T-helper 2 cell (primary cell): Measurements from ENCODE around the gene CSTPP1.
"Not testable (repeated sequence)": the region's sequence is repeated elsewhere in the genome, so short reads cannot be mapped to it uniquely, and the experiment has no call there.

Experiments
- DNase-seq, 5 experiments: peaks; one replicate each; pipeline versions ENCODE4 v3.0.0 to v3.0.0-alpha.2; 2012 to 2022

CSTPP1 gene

DNA sequence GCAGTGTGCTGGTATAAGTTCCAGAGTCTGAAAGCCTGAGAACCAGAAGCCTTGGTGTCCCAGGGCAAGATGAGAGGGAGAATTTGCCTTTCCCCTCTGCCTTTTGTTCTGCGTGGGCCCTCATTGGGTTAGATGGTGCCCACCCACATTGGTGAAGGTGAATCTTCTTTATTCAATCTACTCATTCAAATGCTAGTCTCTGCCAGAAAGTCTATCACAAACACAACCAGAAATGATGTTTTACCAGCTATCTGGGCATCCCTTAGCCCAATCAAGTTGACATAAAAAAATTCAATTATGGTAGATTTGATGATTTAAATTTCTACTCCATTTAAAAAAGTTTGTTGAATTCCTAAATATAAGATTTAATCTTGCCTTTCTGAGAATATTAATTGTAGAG lies 22.2 kb downstream of the CSTPP1 start:
- no peak for DNase-seq

DNA sequence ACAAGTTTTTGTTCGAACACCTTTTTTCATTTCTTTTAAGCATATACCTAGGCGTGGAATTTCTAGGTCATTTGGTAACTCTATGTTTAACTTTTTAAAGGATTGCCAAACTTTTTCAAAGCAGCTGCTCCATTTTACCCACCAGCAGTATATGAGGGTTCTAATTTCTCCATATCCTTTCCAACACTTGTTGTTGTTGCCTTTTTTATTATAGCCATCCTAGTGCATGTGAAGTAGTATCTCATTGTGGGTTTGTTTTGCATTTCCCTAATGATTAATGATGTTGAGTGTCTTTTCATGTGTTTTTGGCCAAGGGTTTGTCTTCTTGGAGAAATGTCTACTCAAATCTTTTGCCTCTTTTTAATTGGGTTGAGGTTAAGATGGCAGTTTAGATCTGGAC lies 24.5 kb downstream of the CSTPP1 start:
- no peak for DNase-seq

DNA sequence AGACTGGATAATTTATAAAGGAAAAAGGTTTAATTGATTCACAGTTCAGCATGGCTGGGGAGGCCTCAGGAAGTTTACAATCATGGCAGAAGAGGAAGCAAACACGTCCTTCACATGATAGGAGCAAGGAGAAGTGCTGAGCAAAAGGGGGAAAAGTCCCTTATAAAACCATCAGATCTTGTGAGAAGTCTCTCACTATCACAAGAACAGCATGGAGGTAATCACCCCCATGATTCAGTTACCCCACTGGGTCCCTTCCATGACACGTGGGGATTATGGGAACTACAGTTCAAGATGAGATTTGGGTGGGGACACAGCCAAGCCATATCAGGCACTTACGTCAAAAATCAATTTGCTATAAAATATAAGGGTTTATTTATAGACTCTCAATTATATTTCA lies 25.3 kb downstream of the CSTPP1 start:
- not testable (repeated sequence) for DNase-seq

DNA sequence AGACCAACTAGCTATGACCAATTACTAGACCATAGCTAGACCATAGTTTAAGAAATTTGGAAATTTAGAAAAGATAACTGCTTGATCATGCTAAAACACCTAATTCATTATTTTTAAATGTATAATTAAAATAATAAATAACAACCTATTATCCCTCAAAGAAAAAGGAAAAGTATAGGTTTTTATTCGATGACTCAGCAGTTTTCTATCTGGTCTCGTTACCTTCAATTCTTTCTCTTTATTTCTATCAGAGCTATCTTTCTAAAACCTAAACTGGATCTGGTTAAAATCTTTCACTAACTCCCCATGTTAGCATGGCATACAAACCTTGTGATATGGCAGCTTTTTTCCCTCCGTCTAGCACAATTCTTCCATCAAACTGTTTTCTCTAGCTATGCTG lies 27.3 kb downstream of the CSTPP1 start:
- no peak for DNase-seq

DNA sequence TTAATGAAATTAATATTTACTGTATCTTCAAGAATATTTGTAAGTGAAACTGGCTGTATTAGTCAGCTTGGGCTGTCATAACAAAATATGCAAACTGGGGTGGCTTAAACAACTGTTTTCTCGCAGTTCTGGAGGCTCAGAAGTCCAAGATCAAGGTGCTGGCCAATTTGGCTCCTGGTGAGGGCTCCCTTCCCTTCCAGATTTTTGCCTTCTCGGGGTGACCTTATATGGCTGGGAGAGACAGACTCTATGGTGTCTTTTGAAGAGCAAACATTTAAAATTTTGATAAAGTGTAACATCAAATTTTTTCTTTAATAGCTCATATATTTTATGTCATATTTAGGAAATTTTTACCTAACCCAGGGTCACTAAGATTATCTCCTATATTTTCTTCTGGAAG lies 30.2 kb downstream of the CSTPP1 start:
- no peak for DNase-seq

DNA sequence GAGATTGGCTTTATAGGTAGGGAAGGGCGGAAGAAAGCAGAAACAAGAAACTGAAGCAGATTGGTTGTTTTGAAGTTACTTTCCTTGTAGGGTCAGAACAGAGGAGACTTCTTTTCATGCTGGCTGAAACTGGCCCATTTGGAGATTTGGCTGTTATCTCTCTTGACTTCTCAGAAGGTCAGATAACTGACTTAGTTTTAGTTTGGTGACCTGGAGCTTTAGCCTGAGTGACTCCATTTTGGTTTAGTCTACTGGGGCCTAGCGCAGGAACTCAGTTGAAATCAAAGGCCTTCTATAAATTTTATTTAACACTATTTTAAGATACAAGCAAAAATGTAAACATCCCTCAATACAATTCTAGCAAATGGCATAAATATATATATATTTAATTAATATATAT lies 31.4 kb downstream of the CSTPP1 start:
- no peak for DNase-seq

DNA sequence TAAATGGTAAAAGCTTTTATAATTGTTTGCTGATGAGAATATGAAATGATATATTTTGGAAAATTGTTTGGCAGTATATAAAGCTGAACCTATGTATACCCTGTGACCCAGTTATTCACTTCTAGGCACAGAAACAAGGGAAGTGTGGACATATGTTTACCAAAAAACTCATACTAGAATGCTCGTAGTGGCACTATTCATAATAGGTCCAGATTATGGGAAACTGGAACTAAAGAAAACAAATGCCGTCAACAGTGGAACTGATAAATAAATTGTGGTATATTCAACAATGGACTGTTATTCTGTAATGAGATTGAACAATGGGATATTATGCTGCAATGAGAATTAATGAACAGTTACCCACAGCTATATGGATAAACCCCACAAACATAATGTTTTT lies 32.8 kb downstream of the CSTPP1 start:
- DNase-seq: no peak

DNA sequence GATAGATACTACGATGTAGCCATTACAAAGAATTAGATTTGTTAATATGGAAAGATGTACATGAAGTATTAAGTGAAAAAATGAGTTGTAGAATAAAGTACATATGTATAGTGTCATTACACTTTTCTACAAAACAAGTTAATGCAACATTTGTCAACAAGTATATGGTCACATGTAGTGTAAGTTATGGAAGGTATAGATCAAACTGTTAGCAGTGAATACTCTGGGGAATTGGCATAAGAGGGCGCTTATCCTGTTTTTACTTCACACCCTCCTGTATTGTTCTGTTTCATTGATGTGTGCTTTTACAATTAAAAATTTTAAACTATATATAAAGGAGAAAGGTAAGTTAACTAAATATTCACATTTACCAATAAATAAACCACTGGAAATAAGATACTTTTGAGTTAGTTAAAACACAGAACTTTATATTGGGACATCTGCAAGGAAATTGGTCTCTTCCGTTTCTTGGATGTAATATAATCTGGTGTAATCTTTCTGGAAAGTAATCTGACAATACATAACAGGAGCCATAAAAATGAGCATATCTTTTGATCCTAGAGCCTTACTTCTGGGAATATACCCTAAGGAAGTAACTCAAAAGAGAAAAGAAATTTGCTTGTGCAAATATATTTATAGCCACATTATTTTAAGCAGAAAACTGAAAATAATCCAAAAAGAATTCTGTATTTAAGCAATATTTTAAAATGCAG lies 34.5 kb downstream of the CSTPP1 start:
- DNase-seq: no peak

DNA sequence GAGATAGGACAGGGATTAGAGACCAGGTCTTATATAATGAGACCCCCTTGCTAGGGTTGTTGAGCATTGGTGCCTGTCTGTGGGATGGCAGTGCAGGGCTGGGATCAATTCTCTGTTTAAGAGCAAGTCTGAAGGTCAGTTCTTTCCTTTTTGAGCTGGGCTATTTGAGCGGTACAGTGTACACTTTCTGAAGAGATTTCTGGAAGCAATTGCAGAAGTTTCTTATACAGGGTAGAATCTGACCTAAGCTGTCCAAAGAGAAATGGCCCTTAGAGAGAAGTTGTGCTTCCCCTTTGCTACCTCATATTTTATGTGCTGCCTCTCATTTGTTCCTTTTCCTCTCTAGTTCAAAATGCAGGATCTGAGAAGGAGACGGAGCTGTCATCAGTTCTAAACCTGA lies 35.8 kb downstream of the CSTPP1 start:
- no peak for DNase-seq

DNA sequence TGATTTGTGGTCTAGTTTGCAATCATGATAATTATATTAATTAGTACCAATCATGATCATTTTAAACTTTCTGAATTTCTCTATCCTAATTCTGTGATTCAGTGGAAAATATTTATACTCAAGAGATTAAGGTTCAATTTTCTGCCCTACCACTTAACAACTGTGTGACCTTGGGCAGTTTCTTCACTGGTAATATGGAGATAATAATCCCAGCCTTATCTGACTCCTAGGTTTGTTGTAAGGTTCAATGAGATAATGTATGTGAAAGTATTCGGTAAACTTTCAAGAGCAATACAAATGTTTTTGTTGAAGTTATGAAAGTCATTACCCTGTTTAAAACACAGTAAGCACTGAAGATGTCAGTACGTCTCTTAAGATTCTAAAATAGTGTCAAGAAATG lies 36.3 kb downstream of the CSTPP1 start:
- DNase-seq: no peak

DNA sequence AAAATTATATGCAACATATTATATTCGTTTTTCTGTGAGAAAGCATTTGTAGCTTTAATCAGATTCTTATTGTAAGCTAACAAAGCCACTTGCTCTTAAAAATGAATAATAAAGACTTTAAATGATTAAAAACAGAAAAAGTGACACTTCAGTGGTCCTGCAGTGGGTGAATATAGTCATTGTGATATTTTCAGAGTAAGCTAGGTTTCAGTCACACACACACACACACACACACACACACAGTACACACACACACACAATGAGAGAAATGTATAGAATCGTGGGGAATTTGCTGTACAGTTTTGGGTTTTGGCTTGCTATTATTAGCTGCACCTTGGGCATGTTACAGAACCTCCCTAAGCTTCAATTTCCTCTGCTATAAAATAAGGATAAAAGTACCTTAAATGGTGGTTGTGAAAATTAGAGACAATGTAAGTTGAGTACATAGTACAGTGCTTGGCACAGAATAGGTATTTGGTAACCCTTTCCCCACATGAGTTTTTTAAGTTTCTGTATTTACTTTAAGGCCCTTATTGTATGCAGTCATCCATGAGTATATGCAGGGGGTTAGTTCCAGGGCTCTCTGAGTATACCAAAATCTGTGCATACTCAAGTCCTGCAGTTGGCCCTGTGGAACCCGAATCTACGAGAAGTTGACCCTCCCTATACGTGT lies 39.8 kb downstream of the CSTPP1 start:
- DNase-seq: peak in 1 of 5 experiments; percentile 63

DNA sequence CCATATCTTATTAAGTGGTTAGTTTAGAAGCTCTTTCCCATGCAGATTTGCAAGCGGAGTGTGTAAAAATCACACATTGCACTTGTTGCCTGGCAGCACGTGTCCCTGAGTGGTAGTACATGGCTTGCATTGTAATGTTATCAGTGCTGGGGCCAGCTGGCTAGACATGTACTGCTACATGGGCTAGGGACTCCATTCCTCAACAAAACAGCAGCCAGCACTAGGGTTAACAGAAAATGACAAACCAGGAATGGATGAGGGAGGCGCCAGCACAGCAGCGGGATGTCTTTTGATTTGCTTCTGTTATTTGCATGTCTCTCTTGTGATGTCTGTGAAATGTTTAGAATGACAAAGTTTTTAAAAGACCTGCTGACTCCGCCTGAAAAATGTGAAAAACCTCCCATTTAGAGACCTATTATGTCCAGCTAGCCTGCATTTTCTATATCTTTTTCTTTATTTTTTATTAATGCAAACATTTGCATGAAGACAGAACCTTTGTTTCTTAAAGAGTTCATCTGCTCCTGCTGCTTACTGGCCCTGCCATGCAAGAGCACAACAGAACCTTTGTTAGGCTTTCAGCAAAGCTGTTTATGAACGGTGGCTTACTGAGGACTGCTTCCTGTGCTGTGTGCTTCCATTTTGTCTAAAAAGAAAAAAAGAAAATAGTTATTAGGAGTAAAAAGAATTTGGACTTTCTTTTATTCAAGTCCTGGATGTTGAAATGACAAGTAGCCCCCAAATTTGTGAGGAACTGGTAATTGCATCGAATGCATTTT lies 40.7 kb downstream of the CSTPP1 start:
- no peak for DNase-seq

DNA sequence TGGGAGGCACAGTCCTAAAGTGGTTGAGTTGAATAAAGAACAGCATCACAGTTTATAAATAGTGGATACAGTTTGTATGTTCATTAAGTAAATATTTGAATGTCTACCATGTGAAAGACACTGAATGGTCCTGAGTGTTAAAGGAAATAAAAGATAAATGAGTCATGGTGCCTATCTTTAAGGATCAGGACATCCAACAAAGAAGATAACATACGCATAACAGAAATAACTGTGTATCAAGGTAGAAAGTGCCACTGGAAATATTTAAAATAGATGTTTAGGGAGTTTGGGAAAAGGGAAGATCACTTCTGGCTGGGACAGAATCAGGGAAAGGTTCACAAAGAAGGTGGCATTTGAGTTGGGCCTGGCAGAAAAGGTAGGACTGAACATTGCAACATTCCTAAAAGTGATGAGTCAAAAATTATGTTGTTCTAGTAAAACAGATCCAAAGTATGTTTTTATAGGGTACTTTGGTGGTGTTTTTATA lies 41.5 kb downstream of the CSTPP1 start:
- no peak for DNase-seq

DNA sequence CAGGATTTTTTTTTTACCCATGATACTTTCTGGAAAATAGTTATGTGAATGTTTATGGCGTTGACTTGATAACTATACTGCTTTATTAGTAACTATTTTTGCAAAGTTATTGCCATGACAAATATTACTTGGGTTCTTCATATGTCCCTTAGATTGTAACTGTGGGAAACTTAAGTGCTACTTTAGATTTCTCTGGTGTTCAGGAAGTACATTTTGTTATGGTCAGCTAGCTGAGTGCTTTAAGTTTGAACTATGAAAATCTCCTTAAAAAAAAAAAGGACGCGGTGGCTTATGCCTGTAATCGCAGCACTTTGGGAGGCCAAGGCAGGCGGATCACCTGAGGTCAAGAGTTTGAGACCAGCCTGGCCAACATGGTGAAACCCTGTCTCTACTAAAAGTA lies 42.8 kb downstream of the CSTPP1 start:
- DNase-seq: no peak

DNA sequence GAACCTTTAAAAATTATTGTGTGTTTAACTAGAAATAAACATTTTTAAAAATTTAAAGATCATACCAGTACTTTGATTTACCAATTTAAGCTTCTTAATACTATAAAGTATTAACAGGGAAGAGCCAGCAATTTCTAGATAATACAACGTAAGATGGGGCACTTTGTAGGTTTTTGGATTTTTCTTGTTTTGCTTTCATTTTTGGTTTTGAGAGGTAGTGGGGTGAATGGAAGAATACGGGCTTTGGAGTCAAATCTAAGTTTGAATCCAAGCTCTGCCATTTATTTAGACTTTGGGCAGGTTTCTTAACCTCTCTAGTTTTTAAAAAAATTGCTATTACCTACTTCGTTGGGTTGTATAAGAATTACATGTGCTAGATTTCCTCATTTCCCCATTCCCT lies 44.9 kb downstream of the CSTPP1 start:
- DNase-seq: peak in 1 of 5 experiments; percentile 26

DNA sequence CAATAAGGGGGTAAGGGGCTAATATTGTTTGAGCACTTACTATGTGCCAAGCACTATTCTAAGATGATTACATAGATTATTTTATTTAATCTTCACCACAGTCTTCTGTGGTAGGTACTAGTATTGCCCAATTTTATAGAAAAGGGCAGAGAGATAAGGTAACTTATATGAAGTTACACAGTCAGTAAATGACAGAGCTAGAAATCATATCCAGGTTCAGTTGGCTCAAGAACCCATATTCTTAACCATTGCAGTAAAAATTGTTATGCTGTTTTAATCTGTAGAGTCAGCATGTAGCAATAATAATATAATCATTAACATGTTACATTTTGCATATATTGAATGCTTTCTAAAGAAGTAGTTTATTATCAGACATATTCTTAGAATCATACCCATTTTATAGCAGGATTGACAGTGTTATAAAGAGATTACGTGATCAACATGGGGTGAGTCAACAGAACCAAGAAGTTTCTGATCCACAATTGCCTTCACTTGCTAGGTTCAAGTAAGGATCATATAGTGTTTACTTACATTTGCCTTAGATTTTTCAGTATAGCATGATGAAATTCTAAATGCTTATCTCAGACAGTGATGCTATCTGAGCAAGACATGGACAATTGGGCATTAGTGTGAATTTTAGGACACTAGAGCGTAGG lies 46.4 kb downstream of the CSTPP1 start:
- DNase-seq: no peak

DNA sequence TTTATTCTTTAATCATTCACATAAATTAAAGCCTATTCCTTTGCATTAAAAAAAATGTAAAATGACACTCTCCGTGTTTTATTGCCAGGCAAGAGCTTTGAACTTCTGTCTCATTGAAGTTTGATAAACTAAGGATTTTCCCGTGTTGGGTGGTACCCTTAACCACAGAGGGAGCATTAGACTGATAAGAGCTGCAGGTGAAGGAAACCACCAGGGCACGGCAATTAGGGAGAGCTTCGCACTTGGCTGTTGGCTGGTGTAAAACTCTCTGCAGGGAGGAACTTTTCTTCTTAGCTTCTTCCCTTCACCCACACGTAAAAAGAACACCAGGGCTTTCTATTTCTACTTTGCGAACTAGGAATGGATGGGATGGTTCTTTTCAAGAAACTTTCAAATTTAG lies 47.0 kb downstream of the CSTPP1 start:
- no peak for DNase-seq

DNA sequence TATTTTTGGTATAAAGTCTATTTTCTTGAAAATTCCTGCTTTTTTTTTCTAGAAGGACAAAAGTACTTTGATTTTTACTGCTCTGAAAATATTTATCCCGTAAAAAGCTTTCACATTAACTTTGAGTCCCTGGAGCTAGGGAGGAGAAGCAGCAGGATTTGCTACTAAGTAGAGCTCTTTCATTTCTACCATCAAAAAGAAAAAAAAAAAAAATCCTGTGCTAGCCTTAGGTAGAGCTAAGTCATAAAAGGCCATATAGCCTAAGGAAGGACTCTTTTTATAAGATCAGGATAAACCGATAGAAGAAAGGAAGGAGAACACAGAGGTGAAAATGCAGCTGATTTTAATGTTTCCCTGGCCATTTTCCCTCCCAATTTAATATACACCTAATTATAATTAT lies 48.0 kb downstream of the CSTPP1 start:
- no peak for DNase-seq

DNA sequence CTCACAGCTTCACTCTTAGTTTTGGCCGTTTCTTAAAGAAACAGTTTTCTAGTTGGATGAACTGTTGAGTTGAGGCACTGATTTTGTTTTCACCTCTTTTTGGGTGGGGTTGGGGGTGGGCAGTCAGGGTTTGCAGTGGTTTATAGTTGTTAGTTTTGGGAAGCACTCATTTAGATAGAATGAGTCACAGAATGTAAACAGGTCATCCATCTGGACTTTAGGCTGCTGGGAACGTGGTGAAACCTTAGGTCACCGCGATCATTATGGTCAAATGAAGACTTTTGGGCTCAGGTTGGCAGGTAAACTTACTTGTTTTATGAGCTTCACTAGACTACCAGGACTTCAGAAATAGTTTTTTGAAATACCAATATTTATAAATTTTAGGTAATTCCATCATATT lies 48.4 kb downstream of the CSTPP1 start:
- no peak for DNase-seq

DNA sequence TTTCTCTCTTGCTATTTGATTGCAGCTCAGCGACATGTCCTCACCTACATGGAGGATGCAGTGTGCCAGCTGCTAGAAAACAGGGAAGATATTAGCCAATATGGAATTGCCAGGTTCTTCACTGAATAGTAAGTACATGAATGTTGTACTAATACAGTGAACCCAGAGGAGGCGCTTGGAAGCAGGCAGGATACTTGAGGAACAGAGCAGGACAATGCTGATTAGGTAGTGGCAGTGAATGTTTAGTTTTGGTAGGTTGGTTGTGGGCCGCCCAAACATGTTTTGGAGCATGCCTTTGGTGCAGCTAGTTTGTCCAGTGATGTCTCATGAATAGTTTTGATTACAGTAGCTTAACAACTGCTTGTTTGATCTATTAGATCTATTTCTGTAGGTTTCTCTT lies 50.6 kb downstream of the CSTPP1 start:
- no peak for DNase-seq

DNA sequence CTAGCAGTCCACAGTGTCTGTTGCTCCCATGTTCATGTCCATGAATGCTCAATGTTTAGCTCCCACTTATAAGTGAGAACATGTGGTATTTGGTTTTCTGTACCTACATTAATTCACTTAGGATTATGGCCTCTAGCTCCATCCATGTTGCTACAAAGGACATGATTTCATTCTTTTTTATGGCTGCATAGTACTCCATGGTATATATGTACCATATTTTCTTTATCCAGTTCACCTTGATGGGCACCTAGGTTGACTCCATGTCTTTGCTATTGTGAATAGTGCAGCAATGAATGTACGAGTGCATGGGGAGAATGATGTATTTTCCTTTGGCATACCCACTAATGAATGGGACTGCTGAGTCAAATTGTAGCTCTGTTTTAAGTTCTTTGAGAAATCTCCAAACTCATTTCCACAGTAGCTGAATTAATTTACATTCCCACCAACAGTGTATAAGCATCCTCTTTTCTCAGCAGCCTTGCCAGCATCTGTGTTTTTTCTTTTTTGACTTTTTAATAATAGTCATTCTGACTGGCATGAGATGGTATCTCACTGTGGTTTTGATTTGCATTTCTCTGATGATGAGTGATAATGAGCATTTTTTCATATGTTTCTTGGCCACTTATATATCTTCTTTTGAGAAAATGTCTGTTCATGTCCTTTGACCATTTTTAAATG lies 53.4 kb downstream of the CSTPP1 start:
- peak in 1 of 5 experiments; percentile 41 for DNase-seq

DNA sequence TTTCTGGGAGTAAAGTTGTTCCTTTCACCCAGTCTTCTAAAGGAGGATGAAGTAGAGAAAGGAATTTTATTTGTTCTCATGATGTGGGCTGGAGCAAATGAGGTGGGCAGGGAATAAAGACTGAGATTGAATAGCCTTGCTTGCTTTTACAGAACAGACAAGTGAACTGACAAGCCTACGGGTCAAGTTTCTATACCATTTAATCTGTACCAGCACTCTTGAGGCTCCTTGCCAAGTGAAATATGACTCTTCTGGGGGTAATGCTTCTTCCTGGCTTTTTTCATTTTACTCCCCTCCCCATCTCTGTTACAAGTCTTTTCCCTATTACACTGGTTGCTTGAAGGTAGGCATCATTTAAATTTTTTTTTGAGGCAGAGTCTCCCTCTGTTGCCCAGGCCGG lies 54.8 kb downstream of the CSTPP1 start:
- DNase-seq: no peak

DNA sequence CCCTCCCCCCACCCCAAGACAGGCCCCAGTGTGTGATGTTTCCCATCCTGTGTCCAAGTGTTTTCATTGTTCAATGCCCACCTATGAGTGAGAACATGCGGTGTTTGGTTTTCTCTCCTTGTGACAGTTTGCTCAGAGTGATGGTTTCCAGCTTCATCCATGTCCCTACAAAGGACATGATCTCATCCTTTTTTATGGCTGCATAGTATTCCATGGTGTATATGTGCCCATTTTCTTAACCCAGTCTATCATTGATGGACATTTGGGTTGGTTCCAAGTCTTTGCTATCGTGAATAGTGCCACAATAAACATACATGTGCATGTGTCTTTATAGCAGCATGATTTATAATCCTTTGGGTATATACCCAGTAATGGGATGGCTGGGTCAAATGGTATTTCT lies 55.8 kb downstream of the CSTPP1 start:
- DNase-seq: not testable (repeated sequence)
